H1 (cell line): Measurements from ENCODE around the gene FLNA. TPM values are rescaled to one million over a fixed set of nuclear protein-coding genes. Genes with fewer than 3 reads are reported as not detected.

Experiments used
- ASH2L ChIP-seq: fragments of 200-600, 300-600 bp; sonication (generic); IDR thresholded peaks from one replicate; pipeline ENCODE4 v1.7.1; 2017; ENCODE audit warnings: low read length
- HDAC6 ChIP-seq: IDR thresholded peaks from one replicate; pipeline ENCODE4 v1.7.1; 2012; ENCODE audit warnings: low read depth, mild to moderate bottlenecking, inconsistent platforms, low read length, moderate library complexity
- polyA plus RNA-seq, 7 experiments: library from polyadenylated mRNA; depleted of rRNA in 3 of 7; stranded (reverse) in 5 of 7; unstranded in 2 of 7; fragments of >200 nt in 5 of 7; fragments of 200-250 nt in 2 of 7; gene quantifications; 1 replicate in 5 of 7; 2 replicates in 1 of 7; 4 replicates in 1 of 7; pipeline versions ENCODE4 v1.2.1 to v1.2.3, GENCODE V29; 2011 to 2013; ENCODE audit warnings: missing spikeins in 2 of 7, mixed read lengths in 2 of 7
- total RNA-seq: library from RNA; stranded (reverse); fragmentation: NEBNext Ultra II Directional; extraction: Animal tissue kit (Norgen Biotek cat#: 25700); gene quantifications from 2 replicates; pipeline ENCODE4 v1.2.1, GENCODE V29; 2021
- TF ChIP-seq, protein P1 (sequence below), 3 experiments: IDR thresholded peaks; 1 replicate in 2 of 3; 2 replicates in 1 of 3; pipeline versions ENCODE4 v1.5.1 to v1.6.1; 2011; ENCODE audit warnings: low read length in 3 of 3, mild to moderate bottlenecking in 3 of 3, inconsistent platforms in 2 of 3, low read depth in 1 of 3, moderate library complexity in 1 of 3; ENCODE audit not compliant: insufficient read depth in 1 of 3; ENCODE audit errors: control extremely low read depth in 1 of 3

The FLNA gene
- total and polyA plus RNA-seq, 2 of the 8 experiments (the other 6 are each of a cell fraction or from before 2014, with no cell fraction given): 315 to 925 TPM

DNA sequence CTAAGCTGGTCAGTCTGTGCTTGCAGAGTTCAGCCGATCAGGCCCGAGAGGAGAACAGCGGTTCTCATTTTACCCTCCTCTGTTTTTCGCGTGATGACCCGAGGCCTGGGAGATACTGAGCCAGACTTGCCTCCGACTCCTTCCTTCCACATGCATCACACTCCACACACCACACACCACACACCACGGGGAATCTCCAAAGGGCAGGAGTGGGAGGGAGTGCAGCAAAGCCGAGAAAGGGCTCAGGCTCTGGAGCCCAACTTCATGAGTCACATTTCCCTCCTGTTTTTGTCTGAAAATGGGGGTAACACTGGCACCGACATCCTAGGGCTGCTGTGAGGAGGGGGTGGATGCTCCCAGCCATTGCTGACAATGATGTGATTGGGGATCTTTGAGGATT is 39.9 kb downstream of the FLNA start (continued):
- TF ChIP-seq, protein P1, sequence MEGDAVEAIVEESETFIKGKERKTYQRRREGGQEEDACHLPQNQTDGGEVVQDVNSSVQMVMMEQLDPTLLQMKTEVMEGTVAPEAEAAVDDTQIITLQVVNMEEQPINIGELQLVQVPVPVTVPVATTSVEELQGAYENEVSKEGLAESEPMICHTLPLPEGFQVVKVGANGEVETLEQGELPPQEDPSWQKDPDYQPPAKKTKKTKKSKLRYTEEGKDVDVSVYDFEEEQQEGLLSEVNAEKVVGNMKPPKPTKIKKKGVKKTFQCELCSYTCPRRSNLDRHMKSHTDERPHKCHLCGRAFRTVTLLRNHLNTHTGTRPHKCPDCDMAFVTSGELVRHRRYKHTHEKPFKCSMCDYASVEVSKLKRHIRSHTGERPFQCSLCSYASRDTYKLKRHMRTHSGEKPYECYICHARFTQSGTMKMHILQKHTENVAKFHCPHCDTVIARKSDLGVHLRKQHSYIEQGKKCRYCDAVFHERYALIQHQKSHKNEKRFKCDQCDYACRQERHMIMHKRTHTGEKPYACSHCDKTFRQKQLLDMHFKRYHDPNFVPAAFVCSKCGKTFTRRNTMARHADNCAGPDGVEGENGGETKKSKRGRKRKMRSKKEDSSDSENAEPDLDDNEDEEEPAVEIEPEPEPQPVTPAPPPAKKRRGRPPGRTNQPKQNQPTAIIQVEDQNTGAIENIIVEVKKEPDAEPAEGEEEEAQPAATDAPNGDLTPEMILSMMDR (IDR thresholded peaks at IDR 0.05; ENCODE audit: control extremely low read depth in 1 of 3, insufficient read depth in 1 of 3, low read depth in 1 of 3, low read length in 3 of 3): no peak
- no peak for TF ChIP-seq HDAC6
- TF ChIP-seq ASH2L: no peak
